Hepatocyte (in vitro differentiated cells): ENCODE data around the gene SYNDIG1L. TPM values are rescaled to one million over a fixed set of nuclear protein-coding genes. Genes with fewer than 3 reads are reported as not detected.

Experiments
- DNase-seq: peaks from one replicate; pipeline ENCODE4 v3.0.0-alpha.2; 2016; ENCODE audit warnings: low spot score
- H2AFZ ChIP-seq: fragments of 200-600 bp; sonication (generic); 2 replicates; pipeline ENCODE4 v1.6.0; 2016; ENCODE audit warnings: antibody characterized with exemption, mild to moderate bottlenecking
- H3K27ac ChIP-seq: fragments of 200-600 bp; sonication (generic); 2 replicates; pipeline ENCODE4 v1.5.1; 2016; ENCODE audit warnings: mild to moderate bottlenecking
- H3K27me3 ChIP-seq: fragments of 200-600 bp; sonication (generic); 2 replicates; pipeline ENCODE4 v1.6.1; 2016
- H3K36me3 ChIP-seq: fragments of 200-600 bp; sonication (generic); replicated peaks from 2 replicates; pipeline ENCODE4 v1.5.1; 2016; ENCODE audit warnings: low read depth; ENCODE audit not compliant: insufficient read depth
- H3K4me1 ChIP-seq: fragments of 200-600 bp; sonication (generic); 2 replicates; pipeline ENCODE4 v1.5.1; 2016; ENCODE audit warnings: mild to moderate bottlenecking, moderate library complexity; ENCODE audit not compliant: insufficient read depth
- H3K4me2 ChIP-seq: fragments of 200-600 bp; sonication (generic); 2 replicates; pipeline ENCODE4 v1.6.0; 2016
- H3K4me3 ChIP-seq: fragments of 200-600 bp; sonication (generic); 2 replicates; pipeline ENCODE4 v1.5.1; 2016; ENCODE audit warnings: mild to moderate bottlenecking
- H3K79me2 ChIP-seq: fragments of 200-600 bp; sonication (generic); 2 replicates; pipeline ENCODE4 v1.6.0; 2017; ENCODE audit warnings: mild to moderate bottlenecking
- H3K9me2 ChIP-seq: fragments of 200-600 bp; sonication (generic); replicated peaks from 2 replicates; pipeline ENCODE4 v1.6.0; 2017; ENCODE audit warnings: mild to moderate bottlenecking; ENCODE audit not compliant: insufficient read depth
- H3K9me3 ChIP-seq: fragments of 200-600 bp; sonication (generic); 2 replicates; pipeline ENCODE4 v1.5.1; 2016; ENCODE audit warnings: low read depth, mild to moderate bottlenecking
- H4K20me1 ChIP-seq: fragments of 200-600 bp; sonication (generic); 2 replicates; pipeline ENCODE4 v1.6.0; 2016; ENCODE audit warnings: mild to moderate bottlenecking; ENCODE audit not compliant: insufficient read depth, poor library complexity, severe bottlenecking
- CTCF ChIP-seq: fragments of 200-600 bp; sonication (generic); IDR thresholded peaks from 2 replicates; pipeline ENCODE4 v1.5.1; 2016; ENCODE audit warnings: antibody characterized with exemption, mild to moderate bottlenecking; ENCODE audit not compliant: poor library complexity
- EZH2 ChIP-seq: fragments of 200-600 bp; sonication (generic); IDR thresholded peaks from 2 replicates; pipeline ENCODE4 v1.6.1; 2016; ENCODE audit warnings: antibody characterized with exemption, mild to moderate bottlenecking, borderline replicate concordance
- EZH2phosphoT487 ChIP-seq: fragments of 200-600 bp; sonication (generic); IDR thresholded peaks from one replicate; pipeline ENCODE4 v1.6.1; 2018; ENCODE audit warnings: antibody characterized with exemption, mild to moderate bottlenecking, low read depth, moderate library complexity; ENCODE audit not compliant: unreplicated experiment, severe bottlenecking
- WGBS: methylation state at CpG from one replicate; pipeline ENCODE4 v1.1.6; 2016; ENCODE audit warnings: low lambda C conversion rate; ENCODE audit errors: missing lambda C conversion rate; 5-methylcytosine and 5-hydroxymethylcytosine counted together
- polyA plus RNA-seq: library from polyadenylated mRNA; unstranded; fragments of >200 nt; fragmentation: Nextera tagmentation; extraction: Ambion mirVana; gene quantifications from 2 replicates; pipeline ENCODE4 v1.2.1, GENCODE V29; 2016
- total RNA-seq: library from RNA; depleted of rRNA; stranded (reverse); fragments of >200 nt; gene quantifications from 2 replicates; pipeline ENCODE4 v1.2.3, GENCODE V29; 2014

Gene SYNDIG1L
- total and polyA plus RNA-seq, 2 experiments from 2014 or later, result not detected

- Histone ChIP-seq H3K36me3 (no peaks in the 10 kb centered on the region), H3K27me3 (peaks cover 16% of the 10 kb centered on the region), H2AFZ (no peak overlapping the region), H3K9me3 (no peaks in the 10 kb centered on the region), H3K9me2 (no peaks in the 10 kb centered on the region), H4K20me1 (no peaks in the 10 kb centered on the region), H3K4me3 (no peak overlapping the region), H3K79me2 (no peaks in the 10 kb centered on the region), H3K27ac (no peak overlapping the region), H3K4me1 (no peaks in the 10 kb centered on the region), H3K4me2 (no peak overlapping the region)
- TF ChIP-seq EZH2phosphoT487, result no peak
- TF ChIP-seq CTCF, result no peak
- TF ChIP-seq EZH2, result no peak
- no peak for DNase-seq
- WGBS, result 36% methylated on average over 3 of the region's 3 CpGs
Measured at GRCh38 chr14:74437496-74438053, 11.6 kb upstream of the SYNDIG1L start.

GRCh38 chr14:74434294-74434693 lies 8.3 kb upstream of the SYNDIG1L start:
- no peak for DNase-seq
- Histone ChIP-seq H3K36me3 (no peaks in the 10 kb centered on the region), H4K20me1 (no peaks in the 10 kb centered on the region), H3K9me2 (no peaks in the 10 kb centered on the region), H3K27me3 (peaks cover 30% of the 10 kb centered on the region), H3K4me2 (no peak overlapping the region), H3K4me1 (no peaks in the 10 kb centered on the region), H3K9me3 (no peaks in the 10 kb centered on the region), H3K79me2 (no peaks in the 10 kb centered on the region), H3K4me3 (no peak overlapping the region), H3K27ac (no peak overlapping the region), H2AFZ (no peak overlapping the region)
- TF ChIP-seq EZH2phosphoT487, result no peak
- TF ChIP-seq EZH2, result no peak
- TF ChIP-seq CTCF, result no peak
- WGBS, result 45% methylated on average over 2 of the region's 2 CpGs

GRCh38 chr14:74429991-74430390 lies 4.0 kb upstream of the SYNDIG1L start:
- no peaks in the 10 kb centered on the region for H4K20me1 ChIP-seq
- no peak overlapping the region for H2AFZ ChIP-seq
- H3K27me3 ChIP-seq, result peaks cover 54% of the 10 kb centered on the region
- no peaks in the 10 kb centered on the region for H3K36me3 ChIP-seq
- no peak overlapping the region for H3K4me3 ChIP-seq
- TF ChIP-seq EZH2phosphoT487, result no peak
- TF ChIP-seq CTCF, result no peak
- TF ChIP-seq EZH2, result no peak
- no peaks in the 10 kb centered on the region for H3K9me2 ChIP-seq
- WGBS, result 92% methylated on average over 7 of the region's 7 CpGs
- H3K4me1 ChIP-seq, result no peaks in the 10 kb centered on the region
- no peaks in the 10 kb centered on the region for H3K79me2 ChIP-seq
- no peaks in the 10 kb centered on the region for H3K9me3 ChIP-seq
- H3K4me2 ChIP-seq, result no peak overlapping the region
- no peak overlapping the region for H3K27ac ChIP-seq
- DNase-seq, result no peak

- no peak overlapping the region for H3K27ac ChIP-seq
- no peaks in the 10 kb centered on the region for H3K36me3 ChIP-seq
- no peak for DNase-seq
- no peak overlapping the region for H3K4me2 ChIP-seq
- no peaks in the 10 kb centered on the region for H3K9me3 ChIP-seq
- no peak overlapping the region for H3K4me3 ChIP-seq
- 40% methylated on average over 4 of the region's 4 CpGs for WGBS
- H2AFZ ChIP-seq, result no peak overlapping the region
- H3K4me1 ChIP-seq, result no peaks in the 10 kb centered on the region
- H3K27me3 ChIP-seq, result peaks cover 58% of the 10 kb centered on the region
- TF ChIP-seq EZH2phosphoT487, result no peak
- TF ChIP-seq CTCF, result no peak
- TF ChIP-seq EZH2, result no peak
- no peaks in the 10 kb centered on the region for H4K20me1 ChIP-seq
- H3K79me2 ChIP-seq, result no peaks in the 10 kb centered on the region
- no peaks in the 10 kb centered on the region for H3K9me2 ChIP-seq
Measured at GRCh38 chr14:74429221-74429691, 3.2 kb upstream of the SYNDIG1L start.
